SH-SY5Y (cell line): Measurements from ENCODE around the gene CNR1.

Source experiments
- GATA2 ChIP-seq: IDR thresholded peaks from 2 replicates; pipeline ENCODE4 v1.6.1; 2011; ENCODE audit warnings: mild to moderate bottlenecking, low read depth, low read length
- GATA3 ChIP-seq: IDR thresholded peaks from 2 replicates; pipeline ENCODE4 v1.6.1; 2011; ENCODE audit warnings: low read depth, mild to moderate bottlenecking, low read length, moderate library complexity

The CNR1 gene

GRCh38 chr6:88165844-88166492 lies at the start of gene CNR1:
TSS of gene CNR1 (minus strand) at chr6:88166347. CDS start at chr6:88145274, 21,073 bp downstream.
- TF ChIP-seq GATA3 (no peak), GATA2 (no peak)

DNA sequence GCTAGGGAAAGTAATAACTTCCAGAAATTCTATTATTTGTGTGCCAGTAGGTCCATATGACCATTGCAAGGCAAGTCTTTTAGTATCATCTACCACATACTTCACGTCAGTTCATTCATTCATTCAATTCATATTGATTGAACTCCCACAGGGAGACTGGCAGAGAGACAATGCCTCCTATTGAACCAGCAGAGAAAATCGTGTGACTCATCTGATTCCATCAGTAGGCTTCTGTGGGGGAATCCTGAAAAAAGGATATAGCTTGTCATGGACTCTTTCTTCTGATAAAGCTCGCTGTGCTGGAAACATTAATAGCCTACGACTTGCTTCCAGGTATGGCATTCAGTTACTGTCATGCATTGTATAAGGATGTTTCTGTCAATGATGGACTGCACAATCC lies 45.3 kb upstream of the CNR1 start:
- TF ChIP-seq GATA3 (no peak), GATA2 (no peak)

DNA sequence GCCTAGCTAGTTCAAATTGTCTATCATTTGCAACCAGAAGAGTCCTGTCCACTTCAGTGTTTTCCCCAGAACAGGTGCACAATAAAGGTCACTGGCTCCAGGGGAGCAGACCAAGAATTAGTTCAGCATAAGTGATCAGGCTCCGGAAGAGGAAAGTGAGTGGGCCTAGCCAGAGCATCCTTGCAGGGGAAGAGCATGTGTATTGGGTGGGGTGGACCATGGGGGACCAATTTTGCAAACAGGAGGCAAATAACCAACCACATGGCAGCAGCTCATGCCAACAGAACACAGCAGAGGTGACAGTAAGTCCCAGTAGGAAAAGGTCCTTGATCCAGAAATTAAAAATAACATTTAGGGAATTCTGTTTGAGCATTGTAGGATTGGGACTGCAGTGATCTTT lies 43.2 kb upstream of the CNR1 start:
- TF ChIP-seq GATA3, result no peak

DNA sequence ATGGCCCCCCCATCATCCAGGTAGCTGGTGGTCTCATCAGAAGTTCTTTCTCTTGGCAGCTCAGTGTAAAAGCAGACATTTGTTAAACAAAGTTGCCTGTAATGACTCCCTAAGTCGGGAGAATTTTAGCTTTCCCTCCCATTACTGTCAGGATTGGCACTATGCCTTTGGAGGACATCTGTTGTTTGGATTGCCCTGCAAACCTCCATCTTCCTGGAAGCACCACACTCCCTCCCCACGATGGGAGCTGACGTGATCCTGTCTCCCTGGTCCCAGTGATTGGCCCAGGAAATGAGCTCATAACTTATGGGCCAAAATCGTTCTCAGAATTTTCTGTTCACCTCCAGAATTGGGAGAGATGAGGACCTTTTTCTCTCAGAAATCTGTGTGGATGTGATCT lies 42.6 kb upstream of the CNR1 start:
- TF ChIP-seq GATA3 (no peak), GATA2 (no peak)

- no peak for TF ChIP-seq GATA3
- no peak for TF ChIP-seq GATA2
These were observed 18.8 kb upstream of the CNR1 start for GRCh38 chr6:88184921-88185320.

GRCh38 chr6:88183471-88183870 lies 17.3 kb upstream of the CNR1 start:
- TF ChIP-seq GATA2, result no peak
- no peak for TF ChIP-seq GATA3

DNA sequence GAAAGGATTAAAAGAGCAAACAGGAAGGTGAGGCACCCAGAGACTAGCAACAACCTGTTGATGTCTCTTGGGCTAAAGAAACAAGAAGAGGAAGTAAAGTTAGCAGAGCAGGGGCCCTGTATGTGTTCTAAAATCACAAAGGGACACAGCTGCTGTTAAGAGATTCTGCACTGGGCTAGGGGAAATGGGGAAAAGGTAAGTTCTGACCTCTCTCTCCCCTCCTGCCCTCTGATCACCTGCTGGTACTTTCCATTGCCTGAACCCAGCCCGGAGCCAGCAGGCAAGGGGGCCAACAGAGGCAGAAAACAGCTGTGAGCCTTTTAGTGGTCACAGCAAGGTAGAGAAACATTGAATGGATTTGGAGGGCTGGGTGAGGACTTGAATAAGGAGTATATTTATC lies 13.5 kb upstream of the CNR1 start:
- TF ChIP-seq GATA2 (no peak), GATA3 (no peak)

- TF ChIP-seq GATA3, result no peak
These were observed 11.9 kb upstream of the CNR1 start for GRCh38 chr6:88177961-88178464.

DNA sequence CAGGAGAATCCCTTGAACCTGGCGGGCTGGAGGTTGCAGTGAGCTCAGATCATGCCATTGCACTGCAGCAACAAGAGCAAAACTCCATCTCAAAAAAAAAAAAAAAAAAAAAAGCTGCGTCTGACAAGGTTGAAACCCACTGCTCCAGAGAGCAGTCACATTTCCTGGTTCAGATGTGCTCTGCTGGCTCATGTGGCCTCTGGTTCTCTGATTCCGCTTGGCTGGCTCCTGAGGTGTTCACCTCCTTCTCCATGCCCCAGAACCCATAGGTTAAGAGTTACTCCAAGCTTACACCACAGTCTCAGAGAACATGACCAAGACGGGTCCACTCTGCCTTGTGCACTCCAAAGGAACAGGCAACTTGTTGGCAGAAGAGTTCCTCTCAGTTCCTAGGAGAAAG lies 8.8 kb upstream of the CNR1 start:
- TF ChIP-seq GATA3, result no peak
- TF ChIP-seq GATA2, result no peak

- TF ChIP-seq GATA2 (no peak), GATA3 (no peak)
These were observed 5.2 kb upstream of the CNR1 start for GRCh38 chr6:88171312-88171711.

DNA sequence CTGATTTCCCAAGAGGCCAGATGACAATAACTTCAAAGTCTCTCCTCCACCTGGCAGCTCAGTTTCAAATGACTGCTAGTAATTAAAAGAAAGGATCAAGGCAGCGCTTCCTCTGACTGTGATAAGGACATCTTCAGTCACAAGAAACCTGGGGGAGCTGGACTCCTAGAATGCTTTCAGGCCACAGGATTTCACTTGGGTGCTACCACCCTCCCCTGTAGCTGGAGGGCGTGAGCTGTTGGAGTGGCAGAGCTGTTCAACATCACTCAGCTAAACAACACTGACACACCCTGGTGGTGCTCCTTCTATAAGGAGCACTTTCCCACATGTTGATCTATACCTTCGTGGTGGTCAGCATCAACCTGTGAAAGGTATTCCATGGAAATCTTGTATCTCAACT lies 2.2 kb upstream of the CNR1 start:
- TF ChIP-seq GATA2 (no peak), GATA3 (no peak)

DNA sequence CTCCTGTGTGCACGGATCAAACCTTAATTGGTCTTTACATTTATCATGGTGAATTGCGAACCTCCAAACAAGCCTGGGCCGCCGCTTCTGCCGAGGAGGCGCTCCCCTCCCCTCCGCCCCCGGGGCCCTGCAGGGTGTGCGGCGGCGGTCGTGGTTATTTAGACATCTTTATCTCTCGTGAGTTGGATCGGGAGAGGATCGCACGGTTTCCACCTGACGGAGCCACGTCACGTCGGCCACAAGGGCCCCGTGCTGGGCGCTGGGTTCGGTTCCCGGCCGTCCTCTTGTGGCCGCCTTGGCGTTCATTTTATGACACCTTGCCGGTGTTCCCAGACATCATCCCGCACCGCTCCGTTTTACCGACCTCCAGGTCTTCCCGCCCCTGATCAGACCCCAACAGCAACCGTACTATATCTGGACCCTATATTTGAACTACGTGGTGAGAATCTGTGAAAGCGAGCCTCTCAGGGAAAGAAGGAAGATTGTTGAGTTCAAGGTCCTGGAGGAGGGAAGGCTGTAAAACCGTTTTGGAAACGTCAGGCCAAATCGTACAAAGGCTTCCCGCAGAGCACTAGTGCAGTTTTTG lies 1.3 kb upstream of the CNR1 start:
- TF ChIP-seq GATA3 (no peak), GATA2 (no peak)

GRCh38 chr6:88166493-88167351 lies 575 bp upstream of the CNR1 start:
- no peak for TF ChIP-seq GATA3
- TF ChIP-seq GATA2, result no peak

DNA sequence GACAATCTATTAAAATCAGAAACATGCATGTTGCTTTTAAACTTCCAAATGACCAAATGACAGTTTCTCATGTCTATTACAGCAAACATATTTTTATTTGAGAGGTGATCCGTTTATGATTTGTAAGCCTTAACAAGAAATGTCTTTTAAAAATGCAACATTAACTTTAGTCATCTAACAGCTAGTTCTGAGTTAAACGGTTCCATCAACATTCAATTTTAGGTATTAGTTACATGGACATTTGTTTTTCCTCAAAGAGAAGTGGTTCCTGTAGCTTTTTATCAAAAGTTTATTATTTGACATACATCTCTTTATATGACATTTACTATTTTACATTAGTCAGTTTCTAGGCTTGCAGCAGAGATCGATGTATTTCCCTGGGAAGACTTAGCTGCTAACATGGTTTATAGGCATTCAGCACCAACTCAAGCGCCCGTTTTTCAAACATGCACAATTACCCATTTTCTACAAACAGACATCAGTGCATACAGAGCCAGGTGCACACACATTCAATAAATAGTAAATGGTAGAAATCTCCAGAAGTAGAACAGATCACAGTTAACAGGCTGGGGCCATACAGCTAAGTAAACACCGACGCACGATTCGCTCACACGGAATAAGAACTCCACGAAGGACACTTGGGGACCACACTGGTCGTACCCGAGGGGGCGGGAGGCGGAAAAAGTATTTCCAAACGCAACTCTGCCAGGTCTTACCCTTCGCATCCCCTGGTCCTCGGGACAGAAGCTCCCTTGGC lies 882 bp downstream of the CNR1 start:
- TF ChIP-seq GATA3 (no peak), GATA2 (no peak)

- TF ChIP-seq GATA3, result no peak
- TF ChIP-seq GATA2, result no peak
These were observed 2.1 kb downstream of the CNR1 start for GRCh38 chr6:88164061-88164460.
